GM19452 (cell line): ENCODE data around the gene RAB11A.
"Not testable (repeated sequence)": the region's sequence is repeated elsewhere in the genome, so short reads cannot be mapped to it uniquely, and the experiment has no call there.

ENCODE experiments used
- ATAC-seq: cut with Tn5 transposase; IDR thresholded peaks from one replicate; pipeline ENCODE4 v1.9.1; 2021; ENCODE audit not compliant: unreplicated experiment

Gene RAB11A

DNA sequence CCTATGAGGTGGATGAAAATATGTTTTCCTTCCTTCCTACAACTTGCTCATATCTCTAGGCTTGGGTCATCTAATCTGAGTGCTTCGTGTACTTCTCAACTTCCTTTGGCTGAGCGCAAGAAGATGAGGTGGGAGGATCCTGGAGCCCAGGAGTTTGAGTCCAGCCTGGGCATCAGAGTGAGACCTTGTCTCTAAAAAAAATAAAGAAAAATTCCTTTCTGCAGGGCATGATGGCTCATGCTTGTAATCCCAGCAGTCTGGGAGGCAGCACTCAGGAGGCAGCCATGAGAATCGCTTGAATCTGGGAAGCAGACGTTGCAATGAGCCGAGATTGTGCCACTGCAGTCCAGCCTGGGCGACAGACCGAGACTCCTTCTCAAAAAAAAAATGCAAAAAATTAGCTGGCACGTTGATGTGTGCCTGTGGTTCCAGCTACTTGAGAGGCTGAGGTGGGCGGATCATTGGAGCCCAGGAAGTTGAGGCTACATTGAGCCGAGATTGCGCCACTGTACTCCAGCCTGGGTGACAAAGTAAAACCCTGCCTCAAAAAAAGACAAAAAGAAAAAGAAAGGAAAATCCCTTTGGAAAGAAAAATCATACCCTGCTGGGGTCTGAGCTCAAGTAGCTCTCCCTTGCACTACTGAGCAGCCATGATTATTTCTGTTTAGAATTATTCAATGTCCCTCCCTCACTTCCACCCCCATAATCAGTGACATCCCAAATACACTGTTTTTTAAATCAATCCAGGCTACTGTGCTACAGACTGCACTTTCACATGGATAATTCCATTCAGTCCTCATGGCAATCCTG lies 28.0 kb upstream of the RAB11A start:
- no peak for ATAC-seq

DNA sequence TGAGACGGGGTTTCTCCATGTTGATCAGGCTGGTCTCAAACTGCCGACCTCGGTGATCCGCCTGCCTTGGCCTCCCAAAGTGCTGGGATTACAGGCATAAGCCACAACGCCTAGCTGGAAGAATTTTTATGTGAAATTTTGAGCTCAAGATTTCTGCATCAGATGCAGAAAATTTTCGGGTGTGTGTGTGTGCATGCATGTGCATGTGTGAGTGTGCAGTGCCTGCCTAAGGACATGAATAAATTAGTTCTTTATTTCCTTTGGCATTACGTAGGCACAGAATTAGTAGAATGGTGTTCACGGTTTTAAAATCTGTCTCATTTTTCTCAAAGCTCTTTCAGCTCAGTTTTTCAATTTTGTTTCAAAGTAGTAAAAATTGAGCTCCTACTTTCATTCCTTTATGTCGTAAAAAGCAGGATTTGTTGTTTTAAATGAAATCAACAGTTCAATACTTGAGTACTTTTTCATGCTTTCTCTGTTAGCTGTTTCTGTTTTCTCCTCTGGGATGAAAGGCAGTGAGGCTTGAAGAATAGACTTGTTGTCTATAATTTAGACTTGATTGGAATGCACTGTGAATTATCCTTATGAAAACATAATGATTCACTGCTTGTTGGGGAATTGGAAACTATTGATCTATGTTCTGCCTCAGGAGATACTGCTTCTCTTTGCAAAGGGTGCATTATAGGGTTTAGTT lies 23.3 kb upstream of the RAB11A start:
- ATAC-seq = no peak

DNA sequence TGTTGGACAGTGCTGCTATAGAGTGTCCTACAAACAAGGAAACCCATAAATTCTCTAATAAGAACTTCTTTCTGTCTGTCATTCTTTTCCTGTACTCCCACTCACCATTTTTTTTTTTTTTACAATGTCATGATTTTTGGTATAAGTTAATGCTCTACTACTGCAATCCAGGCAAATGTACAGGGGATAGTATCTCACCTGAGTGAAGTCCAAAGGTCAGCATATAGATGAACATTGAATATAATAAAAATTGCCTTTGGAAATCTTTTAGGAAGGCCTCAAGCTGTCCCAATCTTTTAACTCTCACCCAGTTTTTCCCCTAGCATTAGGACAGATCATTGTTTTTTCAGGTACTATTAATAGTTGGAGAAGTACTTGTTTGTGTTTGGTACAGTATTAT lies 21.3 kb upstream of the RAB11A start:
- ATAC-seq = no peak

DNA sequence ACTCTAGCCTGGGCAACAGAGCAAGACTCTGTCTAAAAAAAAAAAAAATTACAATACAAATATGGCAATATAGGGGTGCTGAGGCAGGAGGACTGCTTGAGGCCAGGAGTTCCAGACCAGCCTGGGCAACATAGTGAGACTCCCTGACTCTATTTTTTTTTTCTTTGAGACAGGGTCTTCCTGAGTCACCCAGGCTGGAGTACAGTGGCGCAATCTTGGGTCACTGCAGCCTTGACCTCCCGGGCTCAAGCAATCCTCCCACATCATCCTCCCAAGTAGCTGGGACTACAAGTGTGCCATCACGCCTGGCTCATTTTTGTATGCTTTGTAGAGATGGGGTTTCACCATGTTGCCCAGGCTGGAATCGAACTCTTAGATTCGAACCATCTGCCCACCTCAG lies 17.3 kb upstream of the RAB11A start:
- ATAC-seq = no peak

DNA sequence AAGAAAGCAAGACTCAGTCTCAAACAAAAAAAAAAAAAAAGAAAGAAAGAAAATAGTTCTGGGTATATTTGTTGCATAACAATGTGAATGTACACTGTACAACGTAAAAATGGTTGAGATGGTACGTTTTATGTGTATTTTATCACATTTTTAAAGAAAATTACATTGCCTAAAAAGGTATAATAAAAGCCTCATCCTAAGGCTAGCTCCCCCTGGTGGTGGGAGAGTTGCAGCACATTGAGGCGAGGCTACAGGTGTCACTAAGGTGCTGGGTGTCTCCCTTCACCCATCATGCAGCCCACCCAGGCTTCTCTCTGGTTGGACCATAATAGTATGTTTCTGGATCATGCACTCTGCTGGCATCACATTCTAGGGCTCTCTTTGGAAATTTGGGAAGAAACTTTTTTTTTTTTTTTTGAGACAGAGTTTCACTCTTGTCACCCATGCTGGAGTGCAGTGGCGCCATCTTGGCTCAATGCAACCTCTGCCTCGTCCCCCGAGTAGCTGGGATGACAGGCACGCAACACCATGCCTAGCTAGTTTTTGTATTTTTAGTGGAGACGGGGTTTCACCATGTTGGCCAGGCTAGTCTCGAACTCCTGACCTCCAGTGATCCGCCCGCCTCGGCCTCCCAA lies 12.4 kb upstream of the RAB11A start:
- ATAC-seq = no peak

DNA sequence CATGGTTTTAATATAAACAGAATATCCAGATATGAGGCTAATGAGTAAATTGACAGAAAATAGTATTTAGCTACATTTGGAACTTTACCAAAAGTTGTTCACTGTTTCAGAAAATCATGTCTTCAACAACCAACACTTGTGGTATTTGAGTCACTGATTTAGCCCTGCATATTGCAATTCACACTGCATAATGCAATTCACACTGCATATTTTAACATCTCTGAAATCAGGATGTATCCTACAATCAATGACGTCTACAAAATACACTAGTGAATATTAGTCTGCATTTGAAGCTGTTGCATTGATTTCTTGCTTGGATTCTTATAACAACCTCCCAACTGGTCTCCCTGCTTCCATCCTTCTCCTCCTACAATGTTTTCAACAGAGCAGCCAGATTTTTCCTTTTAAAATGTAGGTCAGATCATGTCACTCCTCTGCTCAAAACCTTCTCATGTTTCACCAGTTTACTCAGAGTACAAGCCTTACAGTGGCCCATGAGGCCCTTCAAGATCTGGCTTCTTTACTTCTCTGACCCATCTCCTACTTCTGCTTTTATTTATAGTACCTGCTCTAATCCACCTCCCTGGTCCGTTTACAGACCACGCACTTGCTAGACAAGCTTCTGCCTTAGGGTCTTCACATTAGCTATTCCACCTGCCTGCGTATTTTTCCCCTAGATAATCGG lies 11.4 kb upstream of the RAB11A start:
- ATAC-seq = no peak

DNA sequence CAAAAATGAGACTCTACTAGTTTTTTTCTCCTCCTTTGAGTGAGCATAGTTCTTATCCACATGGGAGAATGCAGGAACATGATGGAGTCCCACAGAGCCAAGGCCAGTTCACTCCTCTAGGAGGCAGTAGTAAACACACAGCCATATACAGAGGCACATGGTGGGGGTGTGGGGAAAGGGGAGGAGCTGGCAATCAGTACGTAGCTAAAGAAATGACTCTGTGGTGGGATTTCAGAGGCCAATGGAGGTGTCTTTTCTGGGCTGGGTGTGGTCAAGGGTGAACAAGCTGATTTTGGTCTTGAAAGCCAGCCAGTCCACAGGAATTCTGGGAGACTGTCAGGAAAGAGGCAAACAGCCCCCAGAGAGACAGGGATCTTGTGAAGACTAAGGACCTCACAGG lies 6.6 kb upstream of the RAB11A start:
- ATAC-seq = no peak

DNA sequence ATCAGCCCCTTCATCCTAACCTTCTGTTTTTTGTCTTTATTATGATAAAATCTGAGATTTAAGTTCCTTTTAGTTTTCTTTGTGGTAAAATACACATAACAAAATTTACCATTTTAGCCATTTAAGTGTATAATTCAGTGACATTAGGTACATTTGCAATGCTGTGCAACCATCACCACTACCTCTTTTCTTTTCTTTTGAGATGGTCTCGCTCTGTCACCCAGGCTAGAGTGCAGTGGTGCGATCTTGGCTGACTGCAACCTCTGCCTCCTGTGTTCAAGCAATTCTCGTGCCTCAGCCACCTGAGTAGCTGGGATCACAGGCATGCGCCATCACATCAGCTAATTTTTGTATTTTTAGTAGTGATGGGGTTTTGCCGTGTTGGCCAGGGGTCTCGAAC lies 6.2 kb upstream of the RAB11A start:
- no peak for ATAC-seq

DNA sequence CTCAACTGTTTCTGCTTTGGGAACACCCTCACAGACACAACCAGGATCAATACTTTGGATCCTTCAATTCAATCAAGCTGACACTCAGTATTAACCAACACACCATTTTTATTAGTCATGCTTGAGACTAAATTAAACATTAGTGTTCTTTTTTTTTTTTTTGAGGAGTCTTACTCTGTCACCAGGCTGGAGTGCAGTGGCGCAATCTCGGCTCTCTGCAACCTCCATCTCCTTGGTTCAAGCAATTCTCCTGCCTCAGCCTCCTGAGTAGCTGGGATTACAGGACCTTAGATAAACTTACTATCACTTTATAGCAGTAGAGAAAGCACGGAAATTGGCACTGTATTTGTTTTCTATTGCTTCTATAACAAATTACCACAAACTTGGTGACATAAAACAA lies 2.0 kb upstream of the RAB11A start:
- no peak for ATAC-seq

DNA sequence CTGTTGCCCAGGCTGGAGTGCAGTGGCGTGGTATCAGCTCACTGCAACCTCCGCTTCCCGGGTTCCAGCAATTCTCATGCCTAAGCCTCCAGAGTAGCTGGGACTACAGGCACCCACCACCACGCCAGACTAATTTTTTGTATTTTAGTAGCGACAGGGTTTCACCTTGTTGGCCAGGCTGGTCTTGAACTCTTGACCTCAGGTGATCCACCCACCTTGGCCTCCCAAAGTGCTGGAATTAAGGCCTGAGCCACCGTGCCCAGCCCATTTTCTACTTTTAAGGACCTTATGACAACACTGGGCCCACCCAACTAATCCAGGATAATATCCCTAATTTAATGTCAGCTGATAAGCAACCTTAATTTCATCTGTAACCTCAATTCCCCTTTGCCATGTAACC lies 1.4 kb upstream of the RAB11A start:
- ATAC-seq = not testable (repeated sequence)

DNA sequence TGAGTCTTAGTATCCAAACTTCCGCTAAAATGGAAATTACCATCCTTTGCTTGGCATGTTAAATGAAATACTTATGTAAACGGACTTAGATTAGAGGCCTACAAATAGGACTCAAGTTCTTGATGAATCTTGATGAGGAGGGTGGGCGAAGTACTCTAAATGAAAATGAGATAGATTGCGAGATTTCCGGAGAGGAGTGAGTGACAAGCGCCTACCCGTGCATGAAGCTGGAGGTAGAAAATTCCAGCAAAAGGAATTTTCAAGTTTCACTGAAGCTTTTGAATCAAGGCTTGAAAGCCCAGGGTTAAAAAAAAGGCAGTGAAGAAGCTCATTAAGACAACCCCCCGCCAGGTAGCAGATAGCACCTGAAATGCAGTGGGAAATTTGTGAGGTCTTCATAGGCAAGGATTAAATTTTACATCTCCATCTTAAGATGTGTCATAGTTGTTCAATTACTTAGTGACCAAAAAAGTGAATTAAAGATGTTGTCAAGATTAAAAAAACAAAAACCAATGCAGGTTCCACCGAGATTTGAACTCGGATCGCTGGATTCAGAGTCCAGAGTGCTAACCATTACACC lies 655 bp upstream of the RAB11A start:
- no peak for ATAC-seq

DNA sequence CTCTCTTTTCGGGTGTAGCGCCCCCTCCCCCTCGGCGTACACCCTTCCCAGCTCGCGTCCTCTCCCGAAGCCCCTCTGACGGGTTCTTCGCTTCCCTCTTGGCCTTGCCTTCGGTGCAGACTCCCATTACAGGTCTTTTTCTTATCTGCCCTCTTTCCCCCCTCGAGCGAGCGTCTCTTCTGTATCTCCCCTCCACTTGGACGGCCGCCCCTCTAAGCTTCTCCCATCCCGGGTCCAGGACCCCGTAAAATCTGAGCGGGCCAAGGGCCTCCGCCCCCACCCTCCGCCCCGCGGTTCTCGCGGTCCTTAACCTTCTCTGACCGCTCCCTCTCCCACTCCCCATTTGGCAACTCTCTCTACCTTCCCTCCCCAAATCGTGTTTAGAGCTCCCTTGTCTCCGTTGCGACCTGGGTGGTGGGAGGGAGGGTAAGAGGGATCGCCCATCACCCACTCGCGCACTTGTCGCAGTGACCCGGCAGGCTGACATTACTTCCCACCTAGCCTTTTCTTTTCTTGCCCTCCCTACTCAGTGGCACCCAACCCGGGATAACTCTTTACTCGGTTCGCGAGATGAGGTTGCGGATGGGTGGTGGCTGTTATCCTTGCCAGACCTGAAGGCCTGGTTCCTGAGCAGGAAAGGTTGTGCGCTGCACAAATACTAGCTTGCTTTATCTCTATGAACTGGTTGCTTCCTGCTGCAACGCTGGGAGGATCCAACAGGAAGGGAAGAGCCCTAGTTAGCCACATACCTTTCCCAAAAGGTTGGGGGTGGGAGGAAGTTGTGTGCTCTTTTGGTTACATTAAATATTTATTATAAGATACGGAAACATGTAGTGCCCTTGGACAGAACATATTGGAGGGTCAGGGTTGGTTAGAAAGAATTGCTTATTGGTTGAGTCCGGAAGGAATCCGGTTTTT lies 922 bp downstream of the RAB11A start:
- ATAC-seq = no peak

DNA sequence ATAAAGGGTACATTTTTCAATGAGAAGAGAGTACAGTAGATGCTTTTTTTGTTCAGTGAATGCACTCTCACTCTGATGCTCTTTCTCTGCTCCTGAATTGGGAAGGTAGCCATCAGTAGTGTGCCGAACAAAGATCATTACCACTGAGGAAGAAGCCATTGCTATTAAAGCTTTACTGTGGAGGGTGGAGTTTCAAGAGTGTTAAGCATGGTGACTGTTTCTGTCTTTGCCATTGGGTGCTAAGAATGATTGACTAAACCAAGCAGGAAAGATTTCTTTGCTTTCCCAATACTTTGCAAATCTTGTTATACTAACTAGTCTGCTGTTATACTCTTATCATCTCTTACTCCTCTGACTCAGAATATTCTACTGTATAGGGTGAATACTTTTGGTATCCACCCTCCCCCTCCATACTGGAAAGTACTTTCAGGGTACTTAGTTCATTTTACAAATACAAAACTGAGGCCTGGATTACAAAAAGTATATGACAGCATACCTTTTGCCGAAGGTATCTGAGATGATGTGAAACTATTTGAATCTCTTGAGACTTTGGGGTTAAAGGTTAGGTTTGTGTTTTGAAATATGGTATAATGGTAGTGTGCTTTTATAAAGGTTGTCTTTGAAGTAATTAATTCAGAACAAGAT lies 1.7 kb downstream of the RAB11A start:
- ATAC-seq = no peak

DNA sequence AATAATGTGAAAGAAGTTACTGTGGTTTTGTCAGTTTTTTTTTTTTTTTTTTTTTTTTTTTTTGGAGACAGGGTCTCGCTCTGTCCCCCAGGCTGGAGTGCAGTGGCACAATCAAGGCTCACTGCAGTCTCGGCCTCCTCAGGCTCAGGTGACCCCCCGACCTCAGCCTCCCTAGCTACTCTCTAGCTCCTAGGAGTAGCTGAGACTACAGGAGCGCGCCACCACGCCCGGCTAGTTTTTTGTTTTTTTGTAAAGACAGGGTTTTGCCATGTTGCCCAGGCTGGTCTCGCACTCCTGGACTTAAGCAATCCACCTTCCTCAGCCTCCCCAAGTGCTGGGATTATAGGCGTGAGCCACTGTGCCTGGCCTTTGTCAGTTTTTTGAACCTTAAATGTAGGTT lies 2.6 kb downstream of the RAB11A start:
- not testable (repeated sequence) for ATAC-seq

DNA sequence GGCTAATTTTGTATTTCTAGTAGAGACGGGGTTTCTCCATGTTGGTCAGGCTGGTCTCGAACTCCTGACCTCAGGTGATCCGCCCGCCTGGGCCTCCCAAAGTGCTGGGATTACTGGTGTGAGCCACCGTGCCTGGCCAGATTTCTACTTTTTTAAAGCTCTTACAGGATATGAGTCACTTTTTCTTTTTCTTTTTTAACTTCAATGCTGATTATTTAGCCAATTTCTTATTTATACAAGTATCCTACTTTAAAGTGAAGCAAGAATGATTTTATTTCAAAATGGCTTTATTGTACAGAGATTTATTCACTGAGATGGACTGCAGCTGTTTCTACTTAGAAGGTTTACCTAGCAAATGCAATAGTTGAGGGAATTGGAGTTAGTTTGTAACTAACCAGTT lies 3.3 kb downstream of the RAB11A start:
- not testable (repeated sequence) for ATAC-seq

DNA sequence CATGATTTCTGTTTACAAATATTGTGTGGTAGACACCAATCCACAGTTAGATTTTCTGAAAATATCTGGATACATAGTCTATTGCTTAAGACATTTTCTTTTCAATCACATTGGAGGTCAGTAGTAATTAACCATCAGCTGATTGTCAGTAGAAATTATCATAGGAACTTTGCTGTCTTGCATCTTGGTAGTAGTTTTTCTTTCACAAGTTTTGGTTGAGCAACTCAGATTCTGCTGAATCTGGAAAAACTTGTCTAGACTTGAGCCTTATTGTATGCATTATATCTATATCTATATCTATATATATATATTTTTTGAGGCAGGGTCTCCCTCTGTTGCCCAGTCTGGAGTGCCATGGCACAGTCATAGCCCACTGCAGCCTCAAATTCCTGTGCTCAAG lies 4.0 kb downstream of the RAB11A start:
- ATAC-seq = no peak

DNA sequence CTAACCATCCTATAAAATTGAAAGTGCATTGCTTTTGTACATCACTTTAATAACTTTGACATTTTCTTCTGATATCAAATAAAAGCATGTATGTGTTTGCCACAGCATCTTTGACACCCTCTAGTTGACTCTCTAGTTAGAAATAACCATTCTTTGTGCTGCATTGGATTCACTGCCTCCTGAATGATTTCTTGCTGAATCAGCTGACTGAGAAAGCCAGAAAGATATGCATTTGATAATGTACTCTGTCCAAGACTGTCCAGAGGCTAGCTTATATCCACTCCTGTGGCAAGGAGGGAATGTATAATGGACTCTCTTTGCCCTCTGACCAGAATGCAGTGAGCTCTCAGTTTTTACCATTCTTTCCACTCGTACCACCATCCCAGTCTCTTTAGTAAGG lies 6.2 kb downstream of the RAB11A start:
- ATAC-seq = no peak

DNA sequence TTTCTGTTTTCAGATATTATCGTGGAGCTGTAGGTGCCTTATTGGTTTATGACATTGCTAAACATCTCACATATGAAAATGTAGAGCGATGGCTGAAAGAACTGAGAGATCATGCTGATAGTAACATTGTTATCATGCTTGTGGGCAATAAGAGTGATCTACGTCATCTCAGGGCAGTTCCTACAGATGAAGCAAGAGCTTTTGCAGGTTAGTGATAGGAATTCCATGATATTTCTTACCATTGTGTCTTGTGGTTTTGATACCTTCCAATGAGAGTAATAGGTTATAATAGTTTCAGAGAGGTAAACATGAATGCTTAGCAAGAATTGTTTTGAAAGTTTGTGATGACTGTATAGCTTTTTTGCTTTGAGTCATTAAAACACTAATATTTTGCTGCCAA lies 8.5 kb downstream of the RAB11A start:
- no peak for ATAC-seq

DNA sequence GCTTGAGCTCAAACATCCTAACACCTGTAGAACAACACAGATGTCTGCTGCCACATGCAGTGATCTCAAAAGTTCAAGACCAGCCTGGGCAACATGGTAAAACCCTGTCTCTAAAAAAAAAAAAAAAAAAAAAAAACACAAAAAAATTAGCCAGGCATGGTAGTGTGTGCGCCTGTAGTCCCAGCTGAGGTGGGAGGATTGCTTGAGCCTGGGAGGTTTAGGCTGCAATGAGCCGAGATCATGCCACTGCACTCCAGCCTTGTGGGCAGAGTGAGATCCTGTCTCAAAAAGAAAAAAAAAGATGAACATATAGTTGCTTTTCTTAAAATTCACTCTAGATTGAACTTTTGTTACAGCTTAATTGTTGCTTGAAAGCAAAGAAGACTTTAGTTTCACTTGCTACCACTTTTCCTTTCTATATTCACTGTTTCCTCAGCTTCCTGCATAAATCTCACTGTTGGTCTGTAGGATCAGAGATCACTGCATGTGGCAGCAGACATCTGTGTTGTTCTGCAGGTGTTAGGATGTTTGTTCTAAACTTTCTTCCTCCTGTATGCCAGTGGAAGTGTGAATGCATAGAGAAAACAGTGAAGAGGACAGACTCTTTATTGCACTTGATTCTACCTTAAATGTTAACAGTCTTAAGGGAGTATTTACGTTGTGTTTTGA lies 12.6 kb downstream of the RAB11A start:
- no peak for ATAC-seq
